HG02870 (cell line): Measurements from ENCODE around the gene EIF3D.
A peak's percentile ranks its signal among the peaks of the same experiment; 100 is the strongest.

ENCODE experiments used
- ATAC-seq: cut with Tn5 transposase; IDR thresholded peaks from one replicate; pipeline ENCODE4 v1.9.1; 2021; ENCODE audit warnings: mild to moderate bottlenecking, moderate library complexity; ENCODE audit not compliant: unreplicated experiment

The EIF3D gene

GRCh38 chr22:36528795-36529751, at the start of gene EIF3D:
Gene EIF3D (minus strand): TSS chr22:36529166. CDS start chr22:36526121, 3,045 bp downstream.
- peak; percentile 94 for ATAC-seq

- no peak for ATAC-seq
Measured at GRCh38 chr22:36578619-36579018, 49.7 kb upstream of the EIF3D start.

GRCh38 chr22:36577019-36577418, 48.1 kb upstream of the EIF3D start:
- no peak for ATAC-seq

- no peak for ATAC-seq
Measured at GRCh38 chr22:36574728-36575127, 45.8 kb upstream of the EIF3D start.

- ATAC-seq: no peak
Measured at GRCh38 chr22:36573815-36574363, 44.9 kb upstream of the EIF3D start.

GRCh38 chr22:36571991-36572390, 43.0 kb upstream of the EIF3D start:
- no peak for ATAC-seq

- no peak for ATAC-seq
Measured at GRCh38 chr22:36569999-36570398, 41.0 kb upstream of the EIF3D start.

GRCh38 chr22:36568846-36569245, 39.9 kb upstream of the EIF3D start:
- no peak for ATAC-seq

- no peak for ATAC-seq
Measured at GRCh38 chr22:36566720-36567119, 37.8 kb upstream of the EIF3D start.

- no peak for ATAC-seq
Measured at GRCh38 chr22:36565686-36566085, 36.7 kb upstream of the EIF3D start.

- ATAC-seq: no peak
Measured at GRCh38 chr22:36565159-36565507, 36.2 kb upstream of the EIF3D start.

GRCh38 chr22:36564422-36565158, 35.6 kb upstream of the EIF3D start:
- ATAC-seq: no peak

GRCh38 chr22:36563898-36564297, 34.9 kb upstream of the EIF3D start:
- no peak for ATAC-seq

- ATAC-seq: no peak
Measured at GRCh38 chr22:36563444-36563843, 34.5 kb upstream of the EIF3D start.

GRCh38 chr22:36563001-36563400, 34.0 kb upstream of the EIF3D start:
- no peak for ATAC-seq

- no peak for ATAC-seq
Measured at GRCh38 chr22:36562261-36562835, 33.4 kb upstream of the EIF3D start.

GRCh38 chr22:36561291-36561811, 32.4 kb upstream of the EIF3D start:
- ATAC-seq: no peak

- ATAC-seq: no peak
Measured at GRCh38 chr22:36560001-36560400, 31.0 kb upstream of the EIF3D start.

- no peak for ATAC-seq
Measured at GRCh38 chr22:36554098-36554497, 25.1 kb upstream of the EIF3D start.

GRCh38 chr22:36552289-36552688, 23.3 kb upstream of the EIF3D start:
- no peak for ATAC-seq
